Nephron progenitor cell (in vitro differentiated cells): ENCODE results near the gene ZSWIM3.
A peak's percentile ranks its signal among the peaks of the same experiment; 100 is the strongest.

Experiments used
- DNase-seq: peaks from one replicate; pipeline ENCODE4 v3.0.0; 2021
- H3K27ac Mint-ChIP-seq: 2 replicates; pipeline ENCODE4 v1.8.0; 2021; ENCODE audit warnings: mild to moderate bottlenecking, moderate library complexity, mixed read lengths
- H3K27me3 Mint-ChIP-seq: 2 replicates; pipeline ENCODE4 v1.8.0; 2021; ENCODE audit warnings: mild to moderate bottlenecking, low read depth, mixed read lengths; ENCODE audit not compliant: poor library complexity
- H3K36me3 Mint-ChIP-seq: 2 replicates; pipeline ENCODE4 v1.8.0; 2021; ENCODE audit warnings: low read depth, mixed read lengths
- H3K4me1 Mint-ChIP-seq: 2 replicates; pipeline ENCODE4 v1.8.0; 2021; ENCODE audit warnings: mixed read lengths
- H3K4me3 Mint-ChIP-seq: 2 replicates; pipeline ENCODE4 v1.8.0; 2021; ENCODE audit warnings: mild to moderate bottlenecking, moderate library complexity, mixed read lengths
- H3K9me3 Mint-ChIP-seq: 2 replicates; pipeline ENCODE4 v1.8.0; 2021; ENCODE audit warnings: mild to moderate bottlenecking, moderate library complexity, mixed read lengths
- CTCF ChIP-seq: fragments of 200-600 bp; sonication (generic); IDR thresholded peaks from 2 replicates; pipeline ENCODE4 v1.5.0; 2021; ENCODE audit warnings: antibody characterized with exemption

Gene ZSWIM3

GRCh38 chr20:45860560-45861220 lies 3.3 kb downstream of the ZSWIM3 start:
- Mint-ChIP-seq H3K4me1 (peaks cover 49% of the 10 kb centered on the region), H3K27me3 (peaks cover 9% of the 10 kb centered on the region), H3K27ac (no peak overlapping the region), H3K36me3 (no peaks in the 10 kb centered on the region), H3K9me3 (no peaks in the 10 kb centered on the region), H3K4me3 (no peak overlapping the region)
- no peak for TF ChIP-seq CTCF
- DNase-seq, result no peak

GRCh38 chr20:45861221-45862075 lies 4.0 kb downstream of the ZSWIM3 start:
- H3K27ac Mint-ChIP-seq, result no peak overlapping the region
- no peak for DNase-seq
- TF ChIP-seq CTCF, result no peak

GRCh38 chr20:45863543-45864470 lies 6.4 kb downstream of the ZSWIM3 start:
- H3K27ac Mint-ChIP-seq, result peak overlapping the region; percentile 57

More at GRCh38 chr20:45861221-45862075, 4.0 kb downstream of the ZSWIM3 start:
- Mint-ChIP-seq H3K9me3 (no peaks in the 10 kb centered on the region), H3K4me1 (peaks cover 44% of the 10 kb centered on the region), H3K27me3 (peaks cover 9% of the 10 kb centered on the region), H3K4me3 (no peak overlapping the region), H3K36me3 (no peaks in the 10 kb centered on the region)

GRCh38 chr20:45866454-45866853 lies 9.0 kb downstream of the ZSWIM3 start:
- no peak overlapping the region for H3K4me3 Mint-ChIP-seq
- peaks cover under 1% of the 10 kb centered on the region for H3K4me1 Mint-ChIP-seq
- no peaks in the 10 kb centered on the region for H3K9me3 Mint-ChIP-seq
- peaks cover 7% of the 10 kb centered on the region for H3K27me3 Mint-ChIP-seq
- TF ChIP-seq CTCF, result no peak
- no peak for DNase-seq
- H3K36me3 Mint-ChIP-seq, result no peaks in the 10 kb centered on the region
- H3K27ac Mint-ChIP-seq, result no peak overlapping the region

More at GRCh38 chr20:45863543-45864470, 6.4 kb downstream of the ZSWIM3 start:
- Mint-ChIP-seq H3K4me1 (peaks cover 25% of the 10 kb centered on the region), H3K36me3 (no peaks in the 10 kb centered on the region), H3K4me3 (no peak overlapping the region), H3K9me3 (no peaks in the 10 kb centered on the region), H3K27me3 (peaks cover 9% of the 10 kb centered on the region)
- no peak for TF ChIP-seq CTCF
- no peak for DNase-seq

- H3K27me3 Mint-ChIP-seq, result peaks cover 9% of the 10 kb centered on the region
- DNase-seq, result no peak
- H3K27ac Mint-ChIP-seq, result no peak overlapping the region
- no peak for TF ChIP-seq CTCF
- H3K36me3 Mint-ChIP-seq, result peaks cover 2% of the 10 kb centered on the region
- H3K4me1 Mint-ChIP-seq, result peaks cover 2% of the 10 kb centered on the region
- no peaks in the 10 kb centered on the region for H3K9me3 Mint-ChIP-seq
- H3K4me3 Mint-ChIP-seq, result no peak overlapping the region
Measured at GRCh38 chr20:45867136-45867818, 9.9 kb downstream of the ZSWIM3 start.
